Stimulated activated CD8-positive, alpha-beta memory T cell treated with anti-CD3 and anti-CD28 coated beads, Interleukin-15, amount 100 ng/mL, for 1 hour (primary cell): ENCODE data around the gene SCGB1A1.

ENCODE experiments used
- DNase-seq: peaks from one replicate; pipeline ENCODE4 v3.0.0-alpha.2; 2020; ENCODE audit warnings: low read depth

SCGB1A1 gene

GRCh38 chr11:62398011-62398994 is 20.5 kb upstream of the SCGB1A1 start:
- no peak for DNase-seq

GRCh38 chr11:62399172-62399877 is 19.5 kb upstream of the SCGB1A1 start:
- DNase-seq, result no peak

GRCh38 chr11:62399878-62400266 is 19.0 kb upstream of the SCGB1A1 start:
- no peak for DNase-seq

- DNase-seq, result no peak
Measured at GRCh38 chr11:62400281-62400680, 18.6 kb upstream of the SCGB1A1 start.

- no peak for DNase-seq
Measured at GRCh38 chr11:62400760-62401159, 18.1 kb upstream of the SCGB1A1 start.

GRCh38 chr11:62401356-62401755 is 17.5 kb upstream of the SCGB1A1 start:
- DNase-seq, result no peak

- DNase-seq, result no peak
Measured at GRCh38 chr11:62401811-62402210, 17.0 kb upstream of the SCGB1A1 start.

- DNase-seq, result no peak
Measured at GRCh38 chr11:62402226-62402959, 16.4 kb upstream of the SCGB1A1 start.

GRCh38 chr11:62402960-62403730 is 15.7 kb upstream of the SCGB1A1 start:
- DNase-seq, result no peak

GRCh38 chr11:62404435-62404834 is 14.4 kb upstream of the SCGB1A1 start:
- DNase-seq, result no peak

GRCh38 chr11:62404901-62405300 is 13.9 kb upstream of the SCGB1A1 start:
- DNase-seq, result no peak

GRCh38 chr11:62406034-62406433 is 12.8 kb upstream of the SCGB1A1 start:
- DNase-seq, result no peak

GRCh38 chr11:62409831-62410230 is 9.0 kb upstream of the SCGB1A1 start:
- DNase-seq, result no peak

- no peak for DNase-seq
Measured at GRCh38 chr11:62410972-62411371, 7.9 kb upstream of the SCGB1A1 start.

GRCh38 chr11:62411524-62411923 is 7.3 kb upstream of the SCGB1A1 start:
- no peak for DNase-seq

- DNase-seq, result no peak
Measured at GRCh38 chr11:62413060-62413696, 5.7 kb upstream of the SCGB1A1 start.

- no peak for DNase-seq
Measured at GRCh38 chr11:62416596-62416995, 2.2 kb upstream of the SCGB1A1 start.

GRCh38 chr11:62418136-62418535 is 697 bp upstream of the SCGB1A1 start:
- no peak for DNase-seq

GRCh38 chr11:62419314-62419929 is 589 bp downstream of the SCGB1A1 start:
- no peak for DNase-seq

- no peak for DNase-seq
Measured at GRCh38 chr11:62419943-62420342, 1.1 kb downstream of the SCGB1A1 start.

GRCh38 chr11:62420882-62421281 is 2.0 kb downstream of the SCGB1A1 start:
- DNase-seq, result no peak
